MCF 10A (cell line): ENCODE results near the gene VNN1. TPM values are rescaled to one million over a fixed set of nuclear protein-coding genes. Genes with fewer than 3 reads are reported as not detected.

ENCODE experiments used
- Bru-seq: library from RNA; stranded (reverse); fragments of 400-500 nt; gene quantifications from one replicate; lab custom pipeline; 2021; lab: Mats Ljungman, UMichigan
- BruChase-seq, 2 experiments: library from RNA; stranded (reverse); fragments of 400-500 nt; gene quantifications; one replicate each; lab custom pipeline; 2021; lab: Mats Ljungman, UMichigan
- BruUV-seq: library from RNA; stranded (reverse); fragments of 400-500 nt; replicated peaks from 2 replicates; lab custom pipeline; 2021; lab: Mats Ljungman, UMichigan
- CTCF ChIA-PET: fragments of 300-600 bp; sonication (Branson Sonifier 250); formaldehyde crosslinking; extraction: SDS; loops from one replicate; lab custom pipeline; 2021; ENCODE audit warnings: antibody characterized with exemption, inconsistent platforms; lab: Yijun Ruan, JAX
- POLR2A ChIA-PET: fragments of 300-600, 350-650 bp; sonication (Branson Sonifier 250); formaldehyde crosslinking; extraction: SDS; loops from one replicate; lab custom pipeline; 2020; ENCODE audit warnings: antibody characterized with exemption, inconsistent platforms; lab: Yijun Ruan, JAX
- DNase-seq: peaks from one replicate; pipeline ENCODE4 v3.0.0-alpha.2; 2018; ENCODE audit not compliant: unreplicated experiment
- H3K27ac Mint-ChIP-seq: one replicate; pipeline ENCODE4 v1.8.0; 2022; ENCODE audit warnings: mild to moderate bottlenecking, low read depth, mixed read lengths; ENCODE audit not compliant: unreplicated experiment
- H3K27me3 Mint-ChIP-seq: one replicate; pipeline ENCODE4 v1.8.0; 2022; ENCODE audit warnings: mixed read lengths; ENCODE audit not compliant: insufficient read depth, unreplicated experiment
- H3K36me3 Mint-ChIP-seq: one replicate; pipeline ENCODE4 v1.8.0; 2022; ENCODE audit warnings: mild to moderate bottlenecking, moderate library complexity, mixed read lengths; ENCODE audit not compliant: insufficient read depth, unreplicated experiment
- H3K4me1 Mint-ChIP-seq: one replicate; pipeline ENCODE4 v1.8.0; 2022; ENCODE audit warnings: mixed read lengths; ENCODE audit not compliant: insufficient read depth, unreplicated experiment
- H3K4me3 Mint-ChIP-seq: one replicate; pipeline ENCODE4 v1.8.0; 2022; ENCODE audit warnings: mild to moderate bottlenecking, moderate library complexity, mixed read lengths; ENCODE audit not compliant: unreplicated experiment
- H3K9me3 Mint-ChIP-seq: one replicate; pipeline ENCODE4 v1.8.0; 2022; ENCODE audit warnings: mixed read lengths; ENCODE audit not compliant: unreplicated experiment
- intact Hi-C: fragments of 100-400 bp; cut with micrococcal nuclease; formaldehyde crosslinking; loops from 2 replicates; pipeline ENCODE4 v1.14.1; 2022
- long read RNA-seq: library from polyadenylated mRNA; stranded (forward); transcript quantifications from one replicate; pipeline ENCODE4 v2.0.0, GENCODE V29; 2022
- total RNA-seq: library from RNA; stranded (reverse); gene quantifications from 2 replicates; pipeline ENCODE4 v1.2.3, GENCODE V29; 2022
- TF ChIP-seq, protein P1 (sequence below): fragments of 200-600 bp; IDR thresholded peaks from one replicate; pipeline ENCODE4 v1.8.0; 2022; ENCODE audit warnings: antibody characterized with exemption, mild to moderate bottlenecking; ENCODE audit not compliant: unreplicated experiment

The VNN1 gene, protein sequence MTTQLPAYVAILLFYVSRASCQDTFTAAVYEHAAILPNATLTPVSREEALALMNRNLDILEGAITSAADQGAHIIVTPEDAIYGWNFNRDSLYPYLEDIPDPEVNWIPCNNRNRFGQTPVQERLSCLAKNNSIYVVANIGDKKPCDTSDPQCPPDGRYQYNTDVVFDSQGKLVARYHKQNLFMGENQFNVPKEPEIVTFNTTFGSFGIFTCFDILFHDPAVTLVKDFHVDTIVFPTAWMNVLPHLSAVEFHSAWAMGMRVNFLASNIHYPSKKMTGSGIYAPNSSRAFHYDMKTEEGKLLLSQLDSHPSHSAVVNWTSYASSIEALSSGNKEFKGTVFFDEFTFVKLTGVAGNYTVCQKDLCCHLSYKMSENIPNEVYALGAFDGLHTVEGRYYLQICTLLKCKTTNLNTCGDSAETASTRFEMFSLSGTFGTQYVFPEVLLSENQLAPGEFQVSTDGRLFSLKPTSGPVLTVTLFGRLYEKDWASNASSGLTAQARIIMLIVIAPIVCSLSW
- total RNA-seq (3.5 and 5.4 TPM in 2 replicates), Bru-seq, nascent RNA (percentile 57 among the genes with signal in this experiment), BruChase-seq, experiment 1, labeled RNA remaining after a 6-hour chase (percentile 77 among the genes with signal in this experiment), BruChase-seq, experiment 2, labeled RNA remaining after a 2-hour chase (percentile 70 among the genes with signal in this experiment)
- long read RNA-seq, partial matches to known transcripts, result 3 of 12 reads
- long read RNA-seq, other reads (novel, unspliced or antisense), result 9 of 12 reads

DNA sequence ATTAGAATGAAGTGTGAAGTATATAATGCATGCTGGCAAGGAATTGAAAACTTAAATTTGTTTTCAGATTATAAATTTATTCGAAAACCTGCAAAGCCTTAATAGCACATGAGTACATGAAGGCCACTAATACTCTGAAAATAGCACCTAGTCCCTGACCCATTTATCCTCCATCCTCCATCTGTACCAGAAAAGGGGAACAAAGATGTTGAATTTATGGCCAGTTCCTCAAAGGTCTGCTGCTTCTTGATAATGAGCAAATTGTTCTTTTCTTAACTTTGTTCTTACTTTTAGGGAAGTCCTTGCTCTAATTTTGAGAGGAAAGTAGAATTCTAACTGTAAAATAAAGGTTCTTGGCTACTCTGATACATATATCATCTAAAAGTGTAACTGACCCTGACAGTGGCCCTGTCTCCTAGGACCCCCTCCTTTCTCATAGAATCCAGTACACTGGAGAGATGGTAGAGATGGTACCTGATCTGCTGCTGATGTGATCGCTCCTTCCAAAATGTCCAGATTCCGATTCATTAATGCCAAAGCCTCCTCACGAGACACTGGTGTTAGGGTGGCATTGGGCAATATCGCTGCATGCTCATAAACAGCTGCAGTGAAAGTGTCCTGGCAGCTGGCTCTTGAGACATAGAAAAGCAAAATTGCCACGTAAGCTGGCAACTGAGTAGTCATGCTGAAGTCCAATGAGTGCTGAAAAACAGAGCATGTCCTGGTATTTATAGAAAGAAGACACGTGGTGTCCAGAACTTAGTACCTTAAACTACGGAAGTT is at the start of gene VNN1:
Gene VNN1 (minus strand): TSS at position 704 of the 783 bp plus-strand sequence. CDS start 20 bp downstream, at position 684.
- intact Hi-C loops, result no loop called here
- ChIA-PET POLR2A (no interaction called here), CTCF (interaction anchor here (1.0 to 3.2 kb wide), 7 partner anchors 9 to 66 kb away, joined by 3 to 57 read pairs (median 7); no protein-coding TSS in a partner anchor)
- Mint-ChIP-seq H3K27ac (no peak within 1 kb of the TSS), H3K4me3 (no peak within 1 kb of the TSS), H3K9me3 (no peaks in the 10 kb centered on the region), H3K36me3 (peaks cover 4% of the 10 kb centered on the region), H3K27me3 (no peaks in the 10 kb centered on the region), H3K4me1 (peaks cover 16% of the 10 kb centered on the region)
- TF ChIP-seq, protein P1, sequence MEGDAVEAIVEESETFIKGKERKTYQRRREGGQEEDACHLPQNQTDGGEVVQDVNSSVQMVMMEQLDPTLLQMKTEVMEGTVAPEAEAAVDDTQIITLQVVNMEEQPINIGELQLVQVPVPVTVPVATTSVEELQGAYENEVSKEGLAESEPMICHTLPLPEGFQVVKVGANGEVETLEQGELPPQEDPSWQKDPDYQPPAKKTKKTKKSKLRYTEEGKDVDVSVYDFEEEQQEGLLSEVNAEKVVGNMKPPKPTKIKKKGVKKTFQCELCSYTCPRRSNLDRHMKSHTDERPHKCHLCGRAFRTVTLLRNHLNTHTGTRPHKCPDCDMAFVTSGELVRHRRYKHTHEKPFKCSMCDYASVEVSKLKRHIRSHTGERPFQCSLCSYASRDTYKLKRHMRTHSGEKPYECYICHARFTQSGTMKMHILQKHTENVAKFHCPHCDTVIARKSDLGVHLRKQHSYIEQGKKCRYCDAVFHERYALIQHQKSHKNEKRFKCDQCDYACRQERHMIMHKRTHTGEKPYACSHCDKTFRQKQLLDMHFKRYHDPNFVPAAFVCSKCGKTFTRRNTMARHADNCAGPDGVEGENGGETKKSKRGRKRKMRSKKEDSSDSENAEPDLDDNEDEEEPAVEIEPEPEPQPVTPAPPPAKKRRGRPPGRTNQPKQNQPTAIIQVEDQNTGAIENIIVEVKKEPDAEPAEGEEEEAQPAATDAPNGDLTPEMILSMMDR, result no peak
- BruUV-seq, result no TSS peak
- peak; percentile 76 for DNase-seq

DNA sequence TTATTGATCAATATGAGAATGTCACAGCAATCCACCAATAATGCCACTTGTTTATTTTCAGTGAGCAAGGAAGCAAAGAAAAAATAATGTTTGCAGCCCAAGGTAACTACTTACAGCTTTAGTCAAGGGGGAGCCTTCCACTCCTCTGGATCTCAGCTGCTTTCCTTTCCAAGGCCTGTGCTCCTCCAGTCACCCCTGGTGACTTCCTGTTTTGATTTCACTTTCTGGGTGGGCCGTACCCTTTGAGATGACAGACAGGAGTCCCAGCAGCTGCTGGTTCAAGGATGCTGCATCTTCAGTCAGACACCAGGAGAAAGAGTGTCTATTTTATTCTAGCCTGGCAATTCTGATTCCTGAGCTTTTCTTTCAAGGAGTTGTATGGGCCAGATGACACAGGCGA is 49.4 kb upstream of the VNN1 start:
- Mint-ChIP-seq H3K4me1 (peaks cover 21% of the 10 kb centered on the region), H3K27me3 (no peaks in the 10 kb centered on the region), H3K27ac (peak overlapping the region; percentile 70), H3K9me3 (no peaks in the 10 kb centered on the region), H3K4me3 (no peak overlapping the region), H3K36me3 (peaks cover under 1% of the 10 kb centered on the region)
- BruUV-seq, result no TSS peak
- TF ChIP-seq, protein P1, result no peak
- POLR2A ChIA-PET, result interaction anchor here (0.6 to 4.1 kb wide), 11 partner anchors 9 to 233 kb away, joined by 3 to 37 read pairs (median 8); partner anchors contain the start of genes RPS12 and SLC18B1
- intact Hi-C loops, result loop anchor here (5.0 kb wide), 1 partner anchor 81 kb away; no protein-coding TSS in a partner anchor
- CTCF ChIA-PET, result interaction anchor here (0.5 to 10.5 kb wide), 14 partner anchors 10 to 1803 kb away, joined by 3 to 103 read pairs (median 4); partner anchors contain the start of gene SLC18B1
- no peak for DNase-seq

DNA sequence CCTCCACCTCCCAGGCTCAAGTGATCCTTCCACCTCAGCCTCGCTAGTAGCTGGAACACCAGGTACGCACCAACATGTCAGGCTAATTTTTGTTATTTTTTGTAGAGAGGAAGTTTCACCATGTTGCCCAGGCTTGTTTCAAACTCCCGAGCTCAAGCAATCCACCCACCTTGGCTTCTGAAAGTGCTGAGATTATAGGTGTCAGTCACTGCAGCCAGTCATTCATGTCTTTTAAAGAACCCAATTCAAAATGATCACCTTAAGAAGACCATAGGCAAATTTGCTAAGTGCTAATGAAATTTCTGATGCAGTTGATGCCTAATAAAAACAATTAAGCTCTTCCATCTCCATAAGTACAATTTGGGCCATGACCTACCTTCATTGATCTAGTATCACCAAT is 46.4 kb upstream of the VNN1 start:
- H3K4me1 Mint-ChIP-seq, result peaks cover 20% of the 10 kb centered on the region
- intact Hi-C loops, result loop anchor here (5.0 kb wide), 1 partner anchor 78 kb away; no protein-coding TSS in a partner anchor
- CTCF ChIA-PET, result interaction anchor here (0.7 to 1.2 kb wide), 3 partner anchors 11 to 91 kb away, joined by 3 read pairs; no protein-coding TSS in a partner anchor
- no peak for DNase-seq
- H3K9me3 Mint-ChIP-seq, result no peaks in the 10 kb centered on the region
- no peaks in the 10 kb centered on the region for H3K27me3 Mint-ChIP-seq
- no peak overlapping the region for H3K27ac Mint-ChIP-seq
- TF ChIP-seq, protein P1, result no peak
- POLR2A ChIA-PET, result interaction anchor here (0.6 kb wide), 1 partner anchor 1077 kb away, joined by 3 read pairs; no protein-coding TSS in a partner anchor
- H3K4me3 Mint-ChIP-seq, result no peak overlapping the region
- no TSS peak for BruUV-seq
- H3K36me3 Mint-ChIP-seq, result no peaks in the 10 kb centered on the region
